Measurements from ENCODE around the gene AGAP1. TPM values are rescaled to one million over a fixed set of nuclear protein-coding genes. Genes with fewer than 3 reads are reported as not detected.

The AGAP1 gene
- total and polyA plus RNA-seq, 11 donors: 5.9 to 21.6 (median 18.9) TPM

GRCh38 chr2:235904585-235904931, 410.7 kb downstream of the AGAP1 start:
- intact Hi-C loops (cut with DNase I): no loop called here
- Histone ChIP-seq H3K27me3 (no peaks in the 10 kb centered on the region), H3K4me1 (no peaks in the 10 kb centered on the region), H3K36me3 (peaks cover 0 to 11% (median 5%) of the 10 kb centered on the region in 9 donors), H3K9me3 (no peaks in the 10 kb centered on the region), H3K27ac (no peak overlapping the region), H3K4me3 (no peak overlapping the region)
- ATAC-seq: no peak
- no peak for DNase-seq
- TF ChIP-seq, protein P1, sequence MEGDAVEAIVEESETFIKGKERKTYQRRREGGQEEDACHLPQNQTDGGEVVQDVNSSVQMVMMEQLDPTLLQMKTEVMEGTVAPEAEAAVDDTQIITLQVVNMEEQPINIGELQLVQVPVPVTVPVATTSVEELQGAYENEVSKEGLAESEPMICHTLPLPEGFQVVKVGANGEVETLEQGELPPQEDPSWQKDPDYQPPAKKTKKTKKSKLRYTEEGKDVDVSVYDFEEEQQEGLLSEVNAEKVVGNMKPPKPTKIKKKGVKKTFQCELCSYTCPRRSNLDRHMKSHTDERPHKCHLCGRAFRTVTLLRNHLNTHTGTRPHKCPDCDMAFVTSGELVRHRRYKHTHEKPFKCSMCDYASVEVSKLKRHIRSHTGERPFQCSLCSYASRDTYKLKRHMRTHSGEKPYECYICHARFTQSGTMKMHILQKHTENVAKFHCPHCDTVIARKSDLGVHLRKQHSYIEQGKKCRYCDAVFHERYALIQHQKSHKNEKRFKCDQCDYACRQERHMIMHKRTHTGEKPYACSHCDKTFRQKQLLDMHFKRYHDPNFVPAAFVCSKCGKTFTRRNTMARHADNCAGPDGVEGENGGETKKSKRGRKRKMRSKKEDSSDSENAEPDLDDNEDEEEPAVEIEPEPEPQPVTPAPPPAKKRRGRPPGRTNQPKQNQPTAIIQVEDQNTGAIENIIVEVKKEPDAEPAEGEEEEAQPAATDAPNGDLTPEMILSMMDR (IDR thresholded peaks at IDR 0.05): no peak
- no peak for TF ChIP-seq POLR2A (IDR thresholded peaks at IDR 0.05)
- WGBS, 4 donors: 75 to 89% (median 82%) methylated on average over 6 of the region's 6 CpGs

DNA sequence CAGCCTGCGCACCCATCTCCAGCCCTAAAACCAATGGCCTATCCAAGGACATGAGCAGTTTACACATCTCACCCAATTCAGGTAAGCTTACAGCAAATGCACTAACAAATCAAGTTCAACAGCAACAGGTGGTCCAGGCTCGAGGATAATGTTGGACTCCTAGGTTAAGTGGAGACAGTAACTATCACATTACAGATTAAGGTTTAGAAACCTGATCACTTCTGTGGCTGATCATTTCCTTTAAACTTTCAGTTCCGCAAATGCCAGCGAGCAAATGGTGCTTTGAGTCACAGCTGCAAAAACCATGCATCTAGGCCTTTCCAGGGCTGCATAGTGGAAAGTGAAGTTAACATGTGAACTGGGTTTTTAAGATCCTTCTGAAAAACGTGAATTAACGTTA, 415.0 kb downstream of the AGAP1 start:
- no peak overlapping the region for H3K4me3 ChIP-seq
- H3K27me3 ChIP-seq: no peaks in the 10 kb centered on the region
- no peaks in the 10 kb centered on the region for H3K9me3 ChIP-seq
- intact Hi-C loops (cut with DNase I): no loop called here
- no peak for TF ChIP-seq POLR2A (IDR thresholded peaks at IDR 0.05)
- TF ChIP-seq, protein P1 (IDR thresholded peaks at IDR 0.05): no peak
- no peak overlapping the region for H3K27ac ChIP-seq
- no peak for DNase-seq
- no peak for ATAC-seq
- H3K36me3 ChIP-seq: peaks cover 0 to 26% (median 5%) of the 10 kb centered on the region in 9 donors
- no peaks in the 10 kb centered on the region for H3K4me1 ChIP-seq
- WGBS, 4 donors: 93 to 94% (median 93%) methylated on average over 6 of the region's 6 CpGs

- Histone ChIP-seq H3K4me1 (no peaks in the 10 kb centered on the region), H3K27ac (no peak overlapping the region), H3K27me3 (no peaks in the 10 kb centered on the region), H3K36me3 (peaks cover 0 to 26% (median 6%) of the 10 kb centered on the region in 9 donors), H3K4me3 (no peak overlapping the region), H3K9me3 (no peaks in the 10 kb centered on the region)
- intact Hi-C loops (cut with DNase I): no loop called here
- WGBS, 4 donors: 78 to 85% (median 80%) methylated on average over 2 of the region's 2 CpGs
- TF ChIP-seq POLR2A (IDR thresholded peaks at IDR 0.05): no peak
- TF ChIP-seq, protein P1 (IDR thresholded peaks at IDR 0.05): no peak
- no peak for ATAC-seq
- DNase-seq: no peak
Observed at GRCh38 chr2:235909358-235909757, 415.5 kb downstream of the AGAP1 start.

DNA sequence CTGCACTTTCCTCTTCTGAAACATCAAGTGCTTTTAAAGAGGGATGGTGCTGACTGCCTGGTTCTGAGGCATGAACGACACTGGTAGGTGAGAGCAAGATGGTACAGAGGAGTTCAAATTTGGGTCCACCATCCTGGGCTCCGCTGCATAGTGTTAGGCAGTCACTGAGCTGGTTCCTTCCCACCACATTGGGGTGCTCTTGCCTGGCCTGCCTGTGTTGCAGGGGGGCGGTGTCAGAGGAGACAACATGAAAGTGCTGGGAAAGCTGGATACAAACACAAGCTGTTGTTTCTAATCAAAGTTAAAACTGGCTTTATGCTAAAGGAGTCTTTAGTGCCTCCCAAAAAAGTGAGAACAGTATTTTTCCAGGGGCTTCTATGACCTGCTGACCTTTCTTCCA, 416.2 kb downstream of the AGAP1 start:
- ATAC-seq (no peak), DNase-seq (no peak)
- H3K27me3 ChIP-seq: no peaks in the 10 kb centered on the region
- peaks cover 0 to under 1% (median 0%) of the 10 kb centered on the region in 12 donors for H3K9me3 ChIP-seq
- no peak overlapping the region for H3K27ac ChIP-seq
- peaks cover 0 to 29% (median 11%) of the 10 kb centered on the region in 9 donors for H3K36me3 ChIP-seq
- WGBS, 4 donors: 86 to 100% (median 96%) methylated on average over 3 of the region's 3 CpGs
- H3K4me1 ChIP-seq: no peaks in the 10 kb centered on the region
- intact Hi-C loops (cut with DNase I): no loop called here
- TF ChIP-seq, protein P1 (IDR thresholded peaks at IDR 0.05): no peak
- TF ChIP-seq POLR2A (IDR thresholded peaks at IDR 0.05): no peak
- H3K4me3 ChIP-seq: no peak overlapping the region

Measured in heart left ventricle (tissue), 16 donors.